Kasumi-1 (cell line): ENCODE results near the gene CTBP1.
A peak's percentile ranks its signal among the peaks of the same experiment; 100 is the strongest.

Source experiments
- DNase-seq, 2 experiments: peaks; one replicate each; lab custom pipeline; 2025; lab: John Stamatoyannopoulos, UW

The CTBP1 gene

GRCh38 chr4:1175635-1176229 is 73.2 kb downstream of the CTBP1 start:
- no peak for DNase-seq

GRCh38 chr4:1174941-1175634 is 73.8 kb downstream of the CTBP1 start:
- no peak for DNase-seq

DNA sequence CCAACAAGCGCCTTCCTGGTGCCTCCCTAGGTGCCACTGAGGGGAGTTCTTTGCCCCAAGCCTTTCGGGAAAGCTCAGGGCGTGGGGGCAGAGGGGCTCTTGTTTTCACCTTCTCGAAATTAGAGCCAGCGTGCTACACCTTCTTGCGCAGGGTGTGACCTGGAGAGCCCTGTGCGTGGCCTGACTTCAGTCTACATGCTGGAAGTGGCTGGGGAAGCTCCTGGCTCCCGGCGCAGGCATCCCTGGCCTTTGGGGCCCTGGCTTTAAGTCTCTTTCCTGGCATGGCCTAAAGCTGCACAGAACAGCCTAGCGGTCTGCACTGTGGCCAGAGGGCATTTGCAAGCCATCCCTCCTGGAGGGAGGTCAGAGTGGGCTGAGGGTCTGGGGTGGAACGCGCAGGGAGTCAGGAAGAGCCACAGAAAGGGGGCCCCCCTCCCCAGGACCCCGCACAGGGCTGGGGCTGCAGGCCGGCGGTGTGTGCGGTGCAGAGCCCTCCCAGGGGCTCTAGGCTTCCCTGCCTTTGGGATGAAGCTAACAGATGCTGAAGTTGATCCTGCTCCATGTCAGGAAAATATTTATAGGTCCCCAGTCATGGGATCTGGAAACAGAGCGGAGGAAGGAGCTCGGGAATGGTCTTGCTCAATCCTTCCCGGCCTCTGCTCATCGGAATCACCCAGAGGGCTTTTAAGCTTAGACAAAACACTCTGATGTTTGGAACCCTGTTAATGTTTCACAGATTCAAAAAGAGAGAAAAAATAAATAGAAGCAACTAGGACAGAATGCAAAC is 75.8 kb downstream of the CTBP1 start:
- DNase-seq: no peak

DNA sequence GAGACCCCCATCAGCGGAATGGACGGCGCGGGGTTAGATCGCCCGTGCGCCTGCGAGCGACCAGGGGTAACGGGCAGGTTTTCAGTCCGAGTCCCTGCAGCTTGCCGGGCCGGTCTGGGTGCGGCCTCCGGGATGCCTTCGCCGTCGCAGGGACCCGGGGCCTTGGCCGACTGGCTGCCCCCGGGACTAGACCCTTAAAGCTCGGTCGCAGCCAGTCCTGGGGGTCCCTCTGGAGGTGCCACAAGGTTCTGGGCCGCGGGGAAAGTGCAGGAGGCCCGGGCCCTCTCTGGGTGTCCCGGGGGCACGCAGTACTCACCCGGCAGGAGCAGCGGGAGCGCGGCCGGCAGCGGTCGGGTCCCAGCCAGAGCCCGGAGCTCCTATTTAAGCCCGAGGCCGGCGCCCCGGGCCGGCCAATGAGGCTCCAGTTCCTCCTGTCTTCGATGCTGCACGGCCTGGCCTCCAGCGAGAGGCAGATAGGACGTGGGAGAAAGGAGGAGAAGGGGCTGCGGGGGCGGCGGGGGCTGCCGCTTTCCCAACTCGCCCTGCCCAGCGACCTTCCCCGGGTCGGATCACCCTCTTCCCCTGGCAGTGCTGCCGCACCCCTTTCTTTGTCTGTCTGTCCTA is 76.6 kb downstream of the CTBP1 start, which contains the start of gene SPON2:
Gene SPON2 (minus strand): TSS at position 356 of the 624 bp plus-strand sequence.
- no peak for DNase-seq

- DNase-seq: no peak
Observed at GRCh38 chr4:1171311-1172227, 77.4 kb downstream of the CTBP1 start.

DNA sequence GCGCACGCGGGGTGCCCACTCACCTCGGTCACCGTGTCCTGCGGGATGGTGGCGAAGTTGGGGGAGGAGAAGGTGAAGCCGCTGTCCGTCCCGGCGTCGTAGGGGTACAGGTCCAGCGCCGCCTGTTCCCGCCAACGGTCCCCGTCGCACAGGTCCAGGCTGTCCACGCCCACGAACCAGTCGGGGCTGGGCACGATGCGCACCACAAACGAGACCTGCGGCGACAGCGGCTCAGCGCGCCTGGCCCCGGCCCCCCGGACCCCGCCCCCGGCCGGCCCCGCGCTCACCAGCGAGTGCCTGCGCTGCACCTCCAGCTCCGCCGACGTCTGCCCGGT is 78.0 kb downstream of the CTBP1 start:
- no peak for DNase-seq

- no peak for DNase-seq
Observed at GRCh38 chr4:1170156-1170975, 78.6 kb downstream of the CTBP1 start.

DNA sequence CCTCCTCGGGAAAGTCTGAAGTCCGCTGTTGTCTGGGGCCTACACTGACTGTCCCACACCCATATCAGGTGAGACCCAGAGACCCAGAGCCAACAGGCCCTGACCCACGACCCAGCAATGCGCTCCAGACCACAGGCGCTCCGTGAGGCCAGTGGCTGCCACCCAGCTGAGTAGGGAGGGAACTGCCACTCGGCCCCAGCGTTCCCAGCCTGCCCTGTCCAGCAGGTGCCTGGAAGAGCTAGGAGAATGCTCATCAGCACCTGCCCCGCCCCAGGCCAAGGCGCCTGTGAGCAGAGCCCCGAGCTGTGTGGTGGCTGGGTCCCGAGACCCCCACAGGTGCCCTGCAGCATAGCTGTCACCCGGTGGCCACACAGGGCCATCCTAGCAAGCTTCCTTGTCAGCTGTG is 79.2 kb downstream of the CTBP1 start:
- DNase-seq: no peak

DNA sequence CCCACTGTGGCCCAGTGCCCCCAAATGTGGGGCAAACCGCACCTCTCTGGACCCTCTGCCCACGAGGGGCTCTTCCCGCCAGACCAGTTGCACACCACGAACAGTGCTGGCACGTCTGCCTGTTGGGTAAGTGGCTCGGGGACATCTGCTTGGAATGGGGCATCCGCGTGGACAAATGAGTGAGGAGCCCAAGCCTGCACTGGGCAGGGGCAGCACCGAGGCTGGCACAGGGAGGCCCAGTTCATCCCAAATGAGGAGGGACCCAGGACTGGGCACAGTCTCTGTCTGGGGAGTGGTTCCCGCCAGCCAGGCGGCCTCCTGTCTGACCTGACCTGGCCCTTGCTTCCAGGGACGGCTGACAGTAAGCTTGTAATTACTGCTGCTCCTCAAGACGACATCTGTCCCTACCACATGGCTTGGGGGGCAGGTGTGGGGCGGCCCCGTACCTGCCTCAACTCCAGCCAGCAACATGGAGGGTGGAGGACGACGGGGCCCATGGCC is 79.7 kb downstream of the CTBP1 start:
- no peak for DNase-seq

DNA sequence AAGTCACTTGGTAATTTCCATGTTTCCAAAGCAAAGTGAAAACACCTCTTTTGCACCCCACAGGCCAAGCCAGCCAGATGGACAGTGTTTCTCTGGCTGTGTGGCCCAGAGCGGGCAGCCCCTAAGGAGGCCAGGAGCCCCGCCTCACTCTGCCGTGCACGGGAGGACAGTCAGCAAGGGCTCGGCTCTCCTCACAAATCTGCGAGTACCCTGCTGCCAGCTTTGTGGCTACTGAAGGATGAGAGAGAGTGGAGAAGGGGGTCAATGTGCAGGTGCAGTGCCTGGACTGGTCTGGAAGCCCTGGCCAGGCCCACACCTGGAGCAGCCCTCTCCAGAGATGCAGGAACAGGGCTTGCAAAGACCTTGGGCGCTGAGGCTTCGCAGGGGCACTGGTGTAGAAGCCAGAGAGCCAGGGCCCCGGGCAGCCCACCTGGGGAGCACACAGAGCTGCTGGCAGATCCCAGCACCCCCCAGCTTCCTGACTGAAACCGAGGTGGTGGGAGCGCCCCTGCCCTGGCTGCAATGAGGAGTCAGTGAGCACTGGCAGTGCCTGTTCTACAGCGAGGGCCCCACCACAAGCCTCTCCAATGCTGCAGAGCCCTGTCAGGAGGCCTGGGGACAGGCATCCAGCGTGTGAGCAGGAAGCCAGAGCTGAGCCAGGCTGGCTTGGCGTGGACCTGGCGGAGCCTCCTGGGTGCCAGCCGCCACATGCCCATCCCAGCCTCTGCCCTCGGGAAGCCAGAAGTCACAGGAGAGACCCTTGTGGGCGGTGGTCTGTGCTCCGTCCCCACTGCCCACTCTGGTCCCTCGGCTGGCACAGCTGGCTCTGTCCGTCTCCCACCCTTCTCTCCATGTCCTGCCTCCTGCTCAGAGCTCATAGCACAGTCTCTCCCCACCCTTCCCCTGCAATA is 80.5 kb downstream of the CTBP1 start:
- no peak for DNase-seq

GRCh38 chr4:1167244-1167949 is 81.5 kb downstream of the CTBP1 start:
- peak; percentile 86 to 93 for DNase-seq

DNA sequence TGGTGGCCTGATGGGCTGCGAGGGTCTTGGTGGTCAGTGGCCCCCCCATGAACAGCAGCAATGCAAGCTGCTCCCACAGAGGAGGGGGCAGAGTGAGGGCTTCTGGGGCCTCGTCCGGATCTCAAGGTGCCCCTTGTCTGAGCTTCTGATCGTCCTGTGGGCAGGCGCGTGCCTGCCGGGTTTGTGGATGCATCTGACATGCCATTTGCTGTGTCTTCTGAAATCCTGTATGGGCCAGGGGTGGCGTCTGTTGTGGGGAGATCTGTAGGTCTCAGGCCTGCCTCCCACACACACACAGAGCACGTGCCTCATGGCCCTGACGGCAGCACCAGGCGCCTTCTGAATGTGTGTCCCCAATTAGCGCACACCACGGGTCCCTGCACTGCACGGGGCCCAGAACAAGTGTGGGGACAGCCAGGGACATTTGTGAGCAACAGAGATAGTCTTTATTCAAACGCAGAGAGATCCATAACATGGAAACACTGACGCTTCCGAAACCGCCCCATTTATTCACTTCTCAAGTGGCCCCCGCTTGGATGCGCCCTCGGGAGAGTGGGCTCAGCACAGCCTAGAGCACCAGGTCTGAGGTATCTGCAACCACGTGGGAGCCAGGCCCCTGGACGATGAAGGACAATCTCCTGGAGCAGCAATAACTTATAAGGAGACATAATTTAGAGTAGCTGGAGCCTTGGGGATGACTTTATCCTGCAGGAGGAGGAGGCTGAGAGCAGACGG is 82.3 kb downstream of the CTBP1 start:
- DNase-seq: no peak

DNA sequence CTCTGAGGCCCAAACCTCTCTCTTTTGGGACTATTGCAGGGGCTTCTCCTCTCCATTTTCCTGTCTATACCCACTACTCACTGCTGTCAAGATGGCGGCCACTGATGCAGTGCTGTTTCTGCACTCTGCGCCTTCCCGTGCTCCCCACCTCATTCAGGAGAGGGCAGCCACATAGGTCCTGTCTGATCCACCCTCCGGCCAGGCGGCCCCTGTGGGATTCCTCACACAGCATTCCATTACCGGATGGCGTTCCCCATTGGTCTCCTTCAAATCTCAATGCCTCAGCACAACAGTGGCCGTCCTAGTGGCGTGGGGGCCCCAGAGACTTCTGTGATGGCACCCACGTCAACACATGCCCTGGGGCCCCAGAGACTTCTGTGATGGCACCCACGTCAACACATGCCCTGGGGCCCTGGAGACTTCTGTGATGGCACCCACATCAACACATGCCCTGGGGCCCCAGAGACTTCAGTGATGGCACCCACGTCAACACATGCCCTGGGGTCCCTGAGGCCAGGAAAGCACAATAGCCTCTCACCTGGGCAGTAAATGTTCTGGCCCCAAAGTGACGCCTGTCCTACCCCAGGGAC is 83.9 kb downstream of the CTBP1 start:
- no peak for DNase-seq

DNA sequence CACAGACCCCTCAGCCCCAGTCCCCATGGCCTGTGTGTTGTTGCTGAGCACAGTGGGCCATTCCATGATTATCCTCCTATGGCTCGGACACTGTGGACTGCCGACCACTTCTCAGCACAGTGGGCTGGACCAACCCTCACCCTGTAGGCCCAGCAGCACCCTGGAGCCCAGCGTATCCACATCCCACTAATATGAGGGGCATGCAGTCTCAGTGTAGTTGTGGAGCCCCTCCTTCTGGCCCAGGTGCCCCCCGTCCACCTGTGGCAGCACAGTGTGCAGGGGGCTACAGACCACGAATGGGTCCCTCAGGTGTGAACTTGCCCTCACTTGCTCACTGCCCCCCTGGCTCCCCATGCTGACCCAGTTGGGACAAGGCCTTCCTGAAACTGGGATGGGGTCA is 84.5 kb downstream of the CTBP1 start:
- DNase-seq: no peak

DNA sequence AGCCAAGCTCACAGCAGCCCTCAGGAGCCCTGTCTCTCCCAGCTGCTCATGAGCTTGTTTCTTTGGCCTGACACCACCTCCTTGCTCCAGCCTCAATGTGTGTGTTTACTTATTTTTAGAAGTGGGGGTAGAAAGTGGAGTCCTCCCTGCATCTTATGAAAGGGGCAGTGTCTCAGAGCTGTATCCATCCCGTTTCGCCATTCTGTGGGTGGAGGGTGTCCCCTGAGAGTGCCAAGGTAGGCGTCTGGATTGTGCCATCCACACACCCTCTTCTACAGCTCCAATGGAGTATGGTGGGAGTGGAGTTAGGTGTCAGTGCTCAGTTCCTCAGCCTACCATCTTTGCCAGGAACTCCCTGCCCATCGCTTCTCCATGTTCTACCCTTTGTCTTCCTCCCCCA is 84.9 kb downstream of the CTBP1 start:
- no peak for DNase-seq
